Lower leg skin (tissue), 3 donors: Measurements from ENCODE around the gene GRAMD4.

Experiments
- POLR2A ChIP-seq, 2 donors: fragments of 450-650 bp; IDR thresholded peaks; one replicate each; pipeline ENCODE4 v1.6.1; 2016 to 2017; ENCODE audit warnings: antibody characterized with exemption in 2 of 2, mild to moderate bottlenecking in 1 of 2, moderate library complexity in 1 of 2
- TF ChIP-seq, protein P1 (sequence below), 3 donors: fragments of 450-650 bp; IDR thresholded peaks; one replicate each; pipeline ENCODE4 v1.5.1; 2016; ENCODE audit warnings: antibody characterized with exemption in 3 of 3, mild to moderate bottlenecking in 3 of 3, moderate library complexity in 2 of 3

DNA sequence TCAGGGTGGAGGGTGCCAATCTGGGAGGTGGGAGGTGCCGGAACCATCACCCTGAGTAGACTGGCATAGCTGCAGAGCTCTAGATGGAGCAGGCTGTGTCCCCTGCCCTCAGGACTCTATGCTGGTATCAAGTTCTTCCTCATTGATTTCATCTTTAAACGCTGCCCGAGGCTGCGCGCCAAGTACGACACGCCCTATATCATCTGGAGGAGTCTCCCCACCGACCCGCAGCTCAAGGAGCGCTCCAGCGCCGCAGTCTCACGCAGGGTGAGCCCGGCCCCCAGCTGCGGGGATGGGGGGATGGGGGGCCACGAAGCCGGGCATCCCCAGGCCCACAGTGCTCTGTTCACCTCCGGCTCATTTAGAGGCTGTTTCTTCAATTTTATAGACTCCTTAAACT lies 52.5 kb downstream of the GRAMD4 start:
- TF ChIP-seq, protein P1, sequence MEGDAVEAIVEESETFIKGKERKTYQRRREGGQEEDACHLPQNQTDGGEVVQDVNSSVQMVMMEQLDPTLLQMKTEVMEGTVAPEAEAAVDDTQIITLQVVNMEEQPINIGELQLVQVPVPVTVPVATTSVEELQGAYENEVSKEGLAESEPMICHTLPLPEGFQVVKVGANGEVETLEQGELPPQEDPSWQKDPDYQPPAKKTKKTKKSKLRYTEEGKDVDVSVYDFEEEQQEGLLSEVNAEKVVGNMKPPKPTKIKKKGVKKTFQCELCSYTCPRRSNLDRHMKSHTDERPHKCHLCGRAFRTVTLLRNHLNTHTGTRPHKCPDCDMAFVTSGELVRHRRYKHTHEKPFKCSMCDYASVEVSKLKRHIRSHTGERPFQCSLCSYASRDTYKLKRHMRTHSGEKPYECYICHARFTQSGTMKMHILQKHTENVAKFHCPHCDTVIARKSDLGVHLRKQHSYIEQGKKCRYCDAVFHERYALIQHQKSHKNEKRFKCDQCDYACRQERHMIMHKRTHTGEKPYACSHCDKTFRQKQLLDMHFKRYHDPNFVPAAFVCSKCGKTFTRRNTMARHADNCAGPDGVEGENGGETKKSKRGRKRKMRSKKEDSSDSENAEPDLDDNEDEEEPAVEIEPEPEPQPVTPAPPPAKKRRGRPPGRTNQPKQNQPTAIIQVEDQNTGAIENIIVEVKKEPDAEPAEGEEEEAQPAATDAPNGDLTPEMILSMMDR (IDR thresholded peaks at IDR 0.05), result no peak
- TF ChIP-seq POLR2A (IDR thresholded peaks at IDR 0.05), result no peak
